GM10266 (cell line): ENCODE data around the gene CHCHD5.

Experiments
- DNase-seq: peaks from one replicate; pipeline ENCODE4 v3.0.0; 2012; ENCODE audit errors: extremely low spot score
- CTCF ChIP-seq: IDR thresholded peaks from 2 replicates; pipeline ENCODE4 v1.5.1; 2012; ENCODE audit warnings: mild to moderate bottlenecking, low read depth; ENCODE audit not compliant: control insufficient read depth, insufficient read depth; ENCODE audit errors: missing control alignments

The CHCHD5 gene

GRCh38 chr2:112618383-112618782 is 34.0 kb downstream of the CHCHD5 start:
- DNase-seq, result no peak
- TF ChIP-seq CTCF, result no peak

- DNase-seq, result no peak
- TF ChIP-seq CTCF, result no peak
Observed at GRCh38 chr2:112621790-112622527, 37.5 kb downstream of the CHCHD5 start.

- no peak for DNase-seq
- no peak for TF ChIP-seq CTCF
Observed at GRCh38 chr2:112622528-112622849, 38.1 kb downstream of the CHCHD5 start.

- no peak for DNase-seq
- no peak for TF ChIP-seq CTCF
Observed at GRCh38 chr2:112623913-112624777, 39.7 kb downstream of the CHCHD5 start.

- no peak for TF ChIP-seq CTCF
- DNase-seq, result no peak
Observed at GRCh38 chr2:112625474-112626114, 41.2 kb downstream of the CHCHD5 start.

- TF ChIP-seq CTCF, result peak; percentile 92
- DNase-seq, result peak; percentile 62
Observed at GRCh38 chr2:112626604-112627059, 42.2 kb downstream of the CHCHD5 start.
